ENCODE results near the gene FERMT1. TPM values are rescaled to one million over a fixed set of nuclear protein-coding genes. Genes with fewer than 3 reads are reported as not detected.
A peak's percentile ranks its signal among the peaks of the same experiment; 100 is the strongest.

The FERMT1 gene
- total RNA-seq, 1 donor from 2014 or later, result 10.9 TPM

DNA sequence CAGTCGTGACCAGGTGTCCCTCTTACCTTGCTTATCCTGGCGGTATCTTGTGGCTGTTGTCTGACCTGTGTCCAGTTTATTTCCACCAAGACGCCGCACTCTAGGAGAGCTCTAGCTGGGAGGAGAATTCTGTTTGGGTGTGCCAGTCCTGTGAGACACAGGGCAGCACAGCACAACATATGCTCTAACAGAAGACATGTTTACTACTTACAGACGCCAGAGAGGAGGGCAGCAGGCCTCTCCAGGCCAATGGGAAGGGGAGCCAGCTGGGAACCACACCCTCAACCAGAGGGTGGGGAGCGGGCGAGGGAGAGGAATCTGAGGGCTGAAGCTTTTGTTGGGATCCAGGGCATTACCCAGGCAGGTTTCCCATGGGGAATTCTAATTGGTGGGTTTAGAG is 25.2 kb upstream of the FERMT1 start:
- H3K9ac ChIP-seq (ENCODE audit: low read length), result no peak overlapping the region
- H3K4me3 ChIP-seq (ENCODE audit: insufficient read depth, low read depth, low read length), result no peak overlapping the region
- H3K27ac ChIP-seq (ENCODE audit: low read depth, low read length), result no peak overlapping the region
- H2AFZ ChIP-seq (ENCODE audit: low read depth, low read length), result no peak overlapping the region
- H4K20me1 ChIP-seq (ENCODE audit: insufficient read depth, low read length), result no peaks in the 10 kb centered on the region
- H3K4me1 Mint-ChIP-seq (ENCODE audit: low read depth, unreplicated experiment), result no peaks in the 10 kb centered on the region
- H3K4me1 ChIP-seq (ENCODE audit: insufficient read depth, low read length), result no peaks in the 10 kb centered on the region
- no peak overlapping the region for H3K27ac Mint-ChIP-seq (ENCODE audit: unreplicated experiment)
- no peaks in the 10 kb centered on the region for H3K9me3 ChIP-seq (ENCODE audit: insufficient read depth, low read depth, low read length)
- peaks cover 5% of the 10 kb centered on the region for H3K9me3 Mint-ChIP-seq (ENCODE audit: unreplicated experiment)
- H3K4me3 Mint-ChIP-seq (ENCODE audit: unreplicated experiment), result no peak overlapping the region
- no peaks in the 10 kb centered on the region for H3K27me3 ChIP-seq (ENCODE audit: insufficient read depth, low read length)
- no peak overlapping the region for H3K4me2 ChIP-seq (ENCODE audit: low read length)
- TF ChIP-seq, protein P1, sequence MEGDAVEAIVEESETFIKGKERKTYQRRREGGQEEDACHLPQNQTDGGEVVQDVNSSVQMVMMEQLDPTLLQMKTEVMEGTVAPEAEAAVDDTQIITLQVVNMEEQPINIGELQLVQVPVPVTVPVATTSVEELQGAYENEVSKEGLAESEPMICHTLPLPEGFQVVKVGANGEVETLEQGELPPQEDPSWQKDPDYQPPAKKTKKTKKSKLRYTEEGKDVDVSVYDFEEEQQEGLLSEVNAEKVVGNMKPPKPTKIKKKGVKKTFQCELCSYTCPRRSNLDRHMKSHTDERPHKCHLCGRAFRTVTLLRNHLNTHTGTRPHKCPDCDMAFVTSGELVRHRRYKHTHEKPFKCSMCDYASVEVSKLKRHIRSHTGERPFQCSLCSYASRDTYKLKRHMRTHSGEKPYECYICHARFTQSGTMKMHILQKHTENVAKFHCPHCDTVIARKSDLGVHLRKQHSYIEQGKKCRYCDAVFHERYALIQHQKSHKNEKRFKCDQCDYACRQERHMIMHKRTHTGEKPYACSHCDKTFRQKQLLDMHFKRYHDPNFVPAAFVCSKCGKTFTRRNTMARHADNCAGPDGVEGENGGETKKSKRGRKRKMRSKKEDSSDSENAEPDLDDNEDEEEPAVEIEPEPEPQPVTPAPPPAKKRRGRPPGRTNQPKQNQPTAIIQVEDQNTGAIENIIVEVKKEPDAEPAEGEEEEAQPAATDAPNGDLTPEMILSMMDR (IDR thresholded peaks at IDR 0.05; ENCODE audit: insufficient read depth, low read depth, low read length), result no peak
- no peak for TF ChIP-seq EZH2 (IDR thresholded peaks at IDR 0.05; ENCODE audit: insufficient read depth, low read length)
- H3K27me3 Mint-ChIP-seq (ENCODE audit: low read depth, unreplicated experiment), result no peaks in the 10 kb centered on the region
- H3K79me2 ChIP-seq (ENCODE audit: insufficient read depth, low read length), result no peaks in the 10 kb centered on the region
- FAIRE-seq (no peak), DNase-seq (ENCODE audit: low read depth) (no peak)
- no peaks in the 10 kb centered on the region for H3K36me3 Mint-ChIP-seq (ENCODE audit: low read depth, unreplicated experiment)
- H3K36me3 ChIP-seq (ENCODE audit: insufficient read depth, low read length), result no peaks in the 10 kb centered on the region

DNA sequence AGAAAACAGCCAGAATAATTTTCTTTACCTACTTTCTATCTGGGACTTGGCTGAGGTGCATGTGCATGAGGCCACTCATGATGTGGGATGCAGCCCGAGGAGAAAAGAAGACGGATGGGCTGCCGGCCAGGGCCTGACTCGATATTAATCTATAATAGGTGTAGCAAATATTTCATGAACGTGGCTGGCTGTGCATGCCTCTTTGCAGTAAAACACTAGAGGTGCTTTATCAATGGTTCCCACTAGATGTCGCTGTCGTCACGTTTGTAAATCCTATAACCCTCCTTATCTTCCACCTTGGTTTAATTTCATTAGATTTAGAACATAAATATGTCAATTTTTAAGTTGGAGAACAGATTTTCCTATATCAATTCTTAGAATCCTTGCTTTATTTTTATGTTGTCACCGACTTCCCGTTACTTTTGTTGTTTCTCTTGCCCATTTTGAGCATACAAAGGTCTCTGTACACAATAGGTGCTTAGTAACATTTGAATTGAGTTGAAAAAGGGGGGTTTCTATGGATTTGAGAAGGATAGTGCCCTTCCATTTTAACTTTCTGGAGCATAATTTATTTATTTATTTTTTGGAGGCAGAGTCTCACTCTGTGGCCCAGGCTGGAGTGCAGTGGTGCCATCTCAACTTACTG is 19.6 kb upstream of the FERMT1 start:
- Histone ChIP-seq H3K9me3 (ENCODE audit: insufficient read depth, low read depth, low read length) (no peaks in the 10 kb centered on the region), H4K20me1 (ENCODE audit: insufficient read depth, low read length) (no peaks in the 10 kb centered on the region), H3K79me2 (ENCODE audit: insufficient read depth, low read length) (no peaks in the 10 kb centered on the region), H3K27me3 (ENCODE audit: insufficient read depth, low read length) (peaks cover under 1% of the 10 kb centered on the region), H3K27ac (ENCODE audit: low read depth, low read length) (no peak overlapping the region), H3K4me1 (ENCODE audit: insufficient read depth, low read length) (no peaks in the 10 kb centered on the region), H3K36me3 (ENCODE audit: insufficient read depth, low read length) (no peaks in the 10 kb centered on the region), H3K4me3 (ENCODE audit: insufficient read depth, low read depth, low read length) (no peak overlapping the region), H3K9ac (ENCODE audit: low read length) (no peak overlapping the region), H3K4me2 (ENCODE audit: low read length) (no peak overlapping the region), H2AFZ (ENCODE audit: low read depth, low read length) (no peak overlapping the region)
- DNase-seq (ENCODE audit: low read depth) (peak; percentile 32), FAIRE-seq (peak; percentile 54)
- Mint-ChIP-seq H3K27ac (ENCODE audit: unreplicated experiment) (no peak overlapping the region), H3K4me3 (ENCODE audit: unreplicated experiment) (no peak overlapping the region), H3K4me1 (ENCODE audit: low read depth, unreplicated experiment) (no peaks in the 10 kb centered on the region), H3K36me3 (ENCODE audit: low read depth, unreplicated experiment) (no peaks in the 10 kb centered on the region), H3K9me3 (ENCODE audit: unreplicated experiment) (no peaks in the 10 kb centered on the region), H3K27me3 (ENCODE audit: low read depth, unreplicated experiment) (peaks cover 10% of the 10 kb centered on the region)
- TF ChIP-seq, protein P1 (IDR thresholded peaks at IDR 0.05; ENCODE audit: insufficient read depth, low read depth, low read length), result peak; percentile 91
- no peak for TF ChIP-seq EZH2 (IDR thresholded peaks at IDR 0.05; ENCODE audit: insufficient read depth, low read length)

DNA sequence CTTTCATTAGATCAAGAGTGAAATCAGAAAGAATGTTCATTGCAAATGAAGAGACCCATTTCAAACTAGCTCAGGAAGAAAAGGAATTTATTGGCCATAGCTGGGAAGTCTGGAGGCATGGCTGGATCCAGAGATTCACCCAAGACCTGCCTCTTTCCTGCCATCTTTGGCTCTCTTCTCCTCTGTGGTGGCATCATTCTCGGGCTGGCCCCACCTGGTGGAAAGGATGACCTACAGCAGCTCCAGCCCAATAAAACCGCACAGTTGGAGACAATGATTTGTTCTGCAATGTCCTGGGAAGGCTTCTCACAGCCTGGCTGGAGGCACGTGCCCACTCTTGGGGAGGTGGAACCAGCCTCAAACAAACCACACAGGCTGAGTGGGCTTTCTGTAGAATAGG is 18.1 kb upstream of the FERMT1 start:
- H3K4me2 ChIP-seq (ENCODE audit: low read length), result no peak overlapping the region
- H4K20me1 ChIP-seq (ENCODE audit: insufficient read depth, low read length), result no peaks in the 10 kb centered on the region
- Mint-ChIP-seq H3K4me1 (ENCODE audit: low read depth, unreplicated experiment) (no peaks in the 10 kb centered on the region), H3K27me3 (ENCODE audit: low read depth, unreplicated experiment) (peaks cover 12% of the 10 kb centered on the region), H3K9me3 (ENCODE audit: unreplicated experiment) (no peaks in the 10 kb centered on the region), H3K4me3 (ENCODE audit: unreplicated experiment) (no peak overlapping the region), H3K36me3 (ENCODE audit: low read depth, unreplicated experiment) (no peaks in the 10 kb centered on the region), H3K27ac (ENCODE audit: unreplicated experiment) (no peak overlapping the region)
- no peaks in the 10 kb centered on the region for H3K9me3 ChIP-seq (ENCODE audit: insufficient read depth, low read depth, low read length)
- H3K27ac ChIP-seq (ENCODE audit: low read depth, low read length), result no peak overlapping the region
- H3K79me2 ChIP-seq (ENCODE audit: insufficient read depth, low read length), result no peaks in the 10 kb centered on the region
- H3K36me3 ChIP-seq (ENCODE audit: insufficient read depth, low read length), result no peaks in the 10 kb centered on the region
- DNase-seq (ENCODE audit: low read depth) (no peak), FAIRE-seq (no peak)
- no peak overlapping the region for H2AFZ ChIP-seq (ENCODE audit: low read depth, low read length)
- peaks cover 6% of the 10 kb centered on the region for H3K27me3 ChIP-seq (ENCODE audit: insufficient read depth, low read length)
- TF ChIP-seq, protein P1 (IDR thresholded peaks at IDR 0.05; ENCODE audit: insufficient read depth, low read depth, low read length), result peak; percentile 18
- no peak for TF ChIP-seq EZH2 (IDR thresholded peaks at IDR 0.05; ENCODE audit: insufficient read depth, low read length)
- H3K4me3 ChIP-seq (ENCODE audit: insufficient read depth, low read depth, low read length), result no peak overlapping the region
- H3K4me1 ChIP-seq (ENCODE audit: insufficient read depth, low read length), result no peaks in the 10 kb centered on the region
- H3K9ac ChIP-seq (ENCODE audit: low read length), result no peak overlapping the region

All from astrocyte (in vitro differentiated cells and primary cell).